GM19025 (cell line): ENCODE data around the gene N4BP2L1.
"Not testable (repeated sequence)": the region's sequence is repeated elsewhere in the genome, so short reads cannot be mapped to it uniquely, and the experiment has no call there.

Source experiments
- ATAC-seq: cut with Tn5 transposase; IDR thresholded peaks from one replicate; pipeline ENCODE4 v1.9.1; 2021; ENCODE audit warnings: mild to moderate bottlenecking, low read depth, moderate library complexity; ENCODE audit not compliant: unreplicated experiment

The N4BP2L1 gene

DNA sequence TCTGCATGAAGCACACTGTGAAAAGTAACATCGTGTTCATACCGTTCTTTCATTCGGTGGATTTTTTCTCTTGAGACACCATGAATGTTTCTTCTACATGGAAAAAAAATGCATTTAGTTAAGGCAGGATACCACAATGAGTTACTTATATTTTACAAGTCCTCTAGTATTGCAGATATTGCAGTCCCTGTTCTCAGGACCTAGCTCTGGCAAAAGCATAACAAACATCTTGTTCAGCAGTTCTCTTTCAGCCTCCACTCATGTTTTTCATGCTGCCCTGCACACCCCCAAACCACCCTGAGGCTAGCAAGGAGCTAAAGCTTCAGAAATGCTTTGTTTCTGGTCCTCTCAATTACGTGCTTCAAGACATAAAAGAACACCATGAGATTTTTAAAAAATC is 24.8 kb downstream of the N4BP2L1 start:
- ATAC-seq, result no peak

GRCh38 chr13:32391101-32391619 is 36.8 kb downstream of the N4BP2L1 start:
- no peak for ATAC-seq

DNA sequence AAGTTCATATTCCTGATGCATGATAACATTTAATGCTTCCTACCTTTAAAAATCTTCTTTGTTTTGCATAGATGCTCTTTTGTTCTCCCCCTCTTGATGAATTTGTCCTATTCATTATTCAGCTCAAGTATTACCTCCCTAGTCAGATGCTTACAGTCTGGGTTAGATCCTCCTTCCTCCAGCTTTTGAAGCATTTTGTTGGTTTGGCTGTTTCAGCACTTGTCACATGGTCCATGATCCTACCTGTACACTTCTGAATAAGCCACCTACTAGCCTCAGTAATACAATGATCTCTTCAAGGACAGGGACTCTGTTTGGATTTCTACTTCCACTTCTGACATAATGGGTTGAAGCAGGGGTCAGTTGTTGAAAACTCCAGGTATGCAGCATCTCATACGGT is 37.4 kb downstream of the N4BP2L1 start:
- no peak for ATAC-seq

DNA sequence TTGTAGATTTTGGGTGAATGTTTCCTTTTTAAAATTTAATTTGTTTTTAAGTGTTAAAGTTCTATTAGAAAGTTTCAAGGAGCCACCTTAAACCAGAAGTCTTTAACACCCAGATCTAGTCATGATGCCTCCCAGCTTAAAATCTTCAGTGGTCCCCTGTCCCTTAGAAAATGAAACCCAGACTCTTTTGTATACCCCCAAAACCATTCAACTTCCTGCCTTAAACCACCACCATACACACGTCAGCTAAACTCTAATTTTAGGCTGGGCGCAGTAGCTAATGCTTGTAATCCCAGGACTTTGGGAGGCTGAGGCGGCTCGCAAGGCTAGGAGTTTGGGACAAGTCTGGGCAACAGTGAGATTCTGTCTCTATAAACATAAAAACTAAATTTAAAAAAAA is 37.9 kb downstream of the N4BP2L1 start:
- no peak for ATAC-seq

DNA sequence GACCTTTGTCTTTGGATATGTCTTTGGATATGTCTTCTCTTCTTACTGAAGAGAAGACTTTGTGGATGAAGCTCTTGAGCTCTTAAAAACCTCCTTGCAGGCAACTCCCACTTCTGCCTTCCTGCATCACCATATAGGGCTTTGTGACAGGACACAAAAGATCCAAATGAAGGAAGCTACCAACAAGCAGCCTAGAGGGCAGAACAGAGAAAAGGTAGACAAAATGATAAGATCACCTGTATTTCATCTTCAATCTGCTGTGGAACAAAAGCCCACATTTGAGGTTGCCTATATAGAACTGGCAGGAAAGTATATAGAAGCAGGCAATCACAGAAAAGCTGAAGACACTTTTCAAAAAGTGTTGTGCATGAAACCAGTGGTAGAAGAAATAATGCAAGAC is 42.5 kb downstream of the N4BP2L1 start:
- ATAC-seq, result no peak

DNA sequence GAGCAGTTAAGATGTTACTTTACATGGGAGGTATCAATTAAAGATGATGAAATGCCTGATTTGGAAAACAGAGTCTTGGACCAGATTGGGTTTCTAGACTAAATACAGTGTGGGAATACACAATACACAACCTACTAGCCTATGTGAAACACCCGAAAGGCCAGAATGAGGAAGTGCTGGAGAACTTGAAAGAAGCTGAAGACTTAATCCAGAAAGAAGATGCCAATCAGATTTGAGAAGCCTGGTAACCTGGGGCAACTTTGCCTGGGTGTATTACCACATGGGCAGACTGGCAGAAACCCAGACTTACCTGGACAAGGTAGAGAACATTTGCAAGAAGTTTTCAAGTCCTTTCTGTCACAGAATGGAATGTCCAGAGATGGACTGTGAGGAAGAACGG is 43.2 kb downstream of the N4BP2L1 start:
- ATAC-seq, result no peak

DNA sequence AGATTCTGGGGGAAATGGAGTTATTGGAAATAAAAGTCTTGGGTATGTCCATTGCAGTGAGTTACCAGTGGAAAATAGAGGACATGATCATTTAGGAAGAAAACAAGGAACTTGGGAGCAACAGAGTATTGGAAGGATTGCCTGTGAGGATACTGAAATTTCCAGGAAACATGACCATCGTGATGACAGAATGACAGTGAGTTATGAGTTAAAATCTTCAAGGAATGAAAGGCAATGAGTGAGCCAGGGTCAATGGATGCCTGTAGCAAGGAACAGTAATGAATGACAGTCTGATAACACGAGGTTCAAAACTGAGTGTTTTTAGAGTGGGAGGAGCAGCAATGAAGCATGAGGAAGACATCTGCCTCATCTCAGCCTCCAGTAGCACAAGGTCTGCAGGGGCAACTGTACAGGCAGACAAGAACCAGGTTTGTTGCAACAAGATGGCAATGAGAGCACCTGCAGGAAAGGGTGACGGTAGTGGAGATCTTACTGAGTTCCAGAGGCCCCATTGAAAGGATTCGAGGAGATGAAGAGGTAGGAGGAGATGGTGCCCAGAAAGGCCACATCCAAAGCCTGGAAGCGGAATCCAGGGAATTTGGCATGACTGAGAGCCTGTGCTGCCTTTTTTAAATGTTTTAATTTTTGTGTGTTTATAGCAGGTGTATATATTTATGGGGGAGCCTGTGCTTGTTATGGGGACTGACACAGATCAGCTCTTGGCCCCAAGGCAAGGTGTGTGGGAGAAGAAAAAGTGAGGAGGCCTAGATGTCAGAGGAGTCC is 43.9 kb downstream of the N4BP2L1 start:
- no peak for ATAC-seq

DNA sequence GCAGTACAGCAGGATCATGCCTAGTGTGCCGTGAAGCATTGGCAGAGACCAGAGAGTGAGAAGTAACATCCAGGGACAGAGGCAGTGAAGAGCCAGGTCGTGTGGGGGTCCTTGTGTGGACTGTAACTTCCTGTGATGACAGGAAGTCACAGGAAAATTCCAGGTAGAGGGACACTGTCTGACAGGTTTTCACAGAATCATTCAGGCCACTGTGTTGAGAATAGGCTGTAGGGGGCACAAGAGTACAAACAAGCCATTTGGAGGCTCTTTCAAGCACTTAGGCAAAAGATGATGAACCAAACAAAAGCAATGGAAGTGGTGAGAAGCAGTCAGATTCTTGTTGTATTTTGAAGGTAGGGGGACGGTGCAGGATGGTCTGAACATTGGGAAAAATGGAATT is 46.4 kb downstream of the N4BP2L1 start:
- no peak for ATAC-seq

- ATAC-seq, result no peak
Measured at GRCh38 chr13:32378012-32378411, 49.9 kb downstream of the N4BP2L1 start.

DNA sequence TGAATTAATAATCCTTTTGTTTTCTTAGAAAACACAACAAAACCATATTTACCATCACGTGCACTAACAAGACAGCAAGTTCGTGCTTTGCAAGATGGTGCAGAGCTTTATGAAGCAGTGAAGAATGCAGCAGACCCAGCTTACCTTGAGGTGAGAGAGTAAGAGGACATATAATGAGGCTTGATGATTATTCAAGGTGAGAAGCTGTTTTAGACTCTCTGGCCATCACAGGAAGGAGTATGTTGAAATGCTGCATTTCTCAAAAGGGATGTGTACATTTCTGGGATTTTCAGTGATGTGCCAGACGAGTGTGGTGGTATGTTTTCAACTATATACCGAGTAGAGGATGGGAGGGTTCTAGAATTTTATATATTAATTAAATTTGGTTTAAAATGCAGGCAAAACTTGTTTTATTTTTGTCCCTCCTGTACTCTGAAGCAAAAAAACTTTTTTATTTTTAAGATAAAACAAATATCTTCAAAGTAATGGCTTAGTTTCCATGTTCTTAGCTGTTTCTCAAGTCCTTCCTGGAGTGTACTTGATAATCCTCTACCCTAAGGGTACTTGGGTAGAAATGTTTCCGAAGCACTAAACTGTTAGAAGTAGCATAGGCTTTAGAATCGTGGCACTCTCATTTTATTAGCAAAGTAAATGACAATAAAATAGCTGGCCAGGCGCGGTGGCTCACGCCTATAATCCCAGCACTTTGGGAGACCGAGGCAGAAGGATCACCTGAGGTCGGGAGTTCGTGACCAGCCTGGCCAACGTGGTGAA is 51.1 kb downstream of the N4BP2L1 start:
- ATAC-seq, result no peak

DNA sequence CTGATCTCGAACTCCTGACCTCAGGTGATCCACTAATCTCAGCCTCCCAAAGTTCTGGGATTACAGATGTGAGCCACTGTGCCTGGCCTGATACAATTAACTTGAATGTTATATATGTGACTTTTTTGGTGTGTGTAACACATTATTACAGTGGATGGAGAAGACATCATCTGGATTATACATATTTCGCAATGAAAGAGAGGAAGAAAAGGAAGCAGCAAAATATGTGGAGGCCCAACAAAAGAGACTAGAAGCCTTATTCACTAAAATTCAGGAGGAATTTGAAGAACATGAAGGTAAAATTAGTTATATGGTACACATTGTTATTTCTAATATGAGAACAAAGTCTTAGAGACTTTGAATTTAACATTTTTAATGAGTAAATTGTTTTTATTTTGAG is 57.1 kb downstream of the N4BP2L1 start:
- ATAC-seq, result no peak

DNA sequence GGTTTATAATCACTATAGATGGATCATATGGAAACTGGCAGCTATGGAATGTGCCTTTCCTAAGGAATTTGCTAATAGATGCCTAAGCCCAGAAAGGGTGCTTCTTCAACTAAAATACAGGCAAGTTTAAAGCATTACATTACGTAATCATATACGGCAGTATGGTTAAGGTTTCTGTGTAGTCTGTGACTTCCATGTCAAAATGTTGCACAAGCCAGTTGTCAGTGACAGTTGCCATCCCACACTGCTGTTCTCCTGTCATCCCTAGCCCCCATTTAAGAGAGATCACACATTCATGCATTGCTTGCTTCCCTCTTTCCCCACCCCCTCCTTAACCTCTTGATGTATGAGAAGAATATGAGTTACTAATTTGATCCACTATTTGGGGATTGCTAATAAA is 65.4 kb downstream of the N4BP2L1 start:
- ATAC-seq, result no peak

GRCh38 chr13:32355935-32356334 is 72.0 kb downstream of the N4BP2L1 start:
- ATAC-seq, result not testable (repeated sequence)

GRCh38 chr13:32354040-32354439 is 73.9 kb downstream of the N4BP2L1 start:
- ATAC-seq, result no peak

DNA sequence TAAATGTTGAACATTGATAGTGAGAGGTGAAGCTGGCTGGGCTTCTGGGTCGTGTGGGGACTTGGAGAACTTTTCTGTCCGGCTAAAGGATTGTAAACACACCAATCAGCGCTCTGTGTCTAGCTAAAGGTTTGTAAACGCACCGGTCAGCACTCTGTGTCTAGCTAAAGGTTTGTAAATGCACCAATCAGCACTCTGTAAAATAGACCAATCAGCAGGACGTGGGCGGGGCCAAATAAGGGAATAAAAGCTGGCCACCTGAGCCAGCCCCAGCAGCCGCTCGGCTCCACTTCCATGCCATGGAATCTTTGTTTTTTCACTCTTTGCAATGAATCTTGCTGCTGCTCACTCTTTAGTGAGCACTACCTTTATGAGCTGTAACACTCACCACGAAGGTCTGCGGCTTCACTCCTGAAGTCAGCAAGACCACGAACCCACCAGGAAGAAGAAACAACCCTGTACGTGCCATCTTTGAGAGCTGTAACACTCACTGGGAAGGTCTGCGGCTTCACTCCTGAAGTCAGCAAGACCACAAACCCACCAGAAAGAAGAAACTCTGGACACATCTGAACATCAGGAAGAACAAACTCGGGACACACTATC is 77.0 kb downstream of the N4BP2L1 start:
- ATAC-seq, result not testable (repeated sequence)
